HG03575 (cell line): ENCODE results near the gene TSC22D2.

Experiments
- ATAC-seq: cut with Tn5 transposase; IDR thresholded peaks from one replicate; pipeline ENCODE4 v1.9.1; 2021; ENCODE audit not compliant: unreplicated experiment, insufficient number of reproducible peaks, low FRiP score; ENCODE audit errors: extremely low read depth

Gene TSC22D2

DNA sequence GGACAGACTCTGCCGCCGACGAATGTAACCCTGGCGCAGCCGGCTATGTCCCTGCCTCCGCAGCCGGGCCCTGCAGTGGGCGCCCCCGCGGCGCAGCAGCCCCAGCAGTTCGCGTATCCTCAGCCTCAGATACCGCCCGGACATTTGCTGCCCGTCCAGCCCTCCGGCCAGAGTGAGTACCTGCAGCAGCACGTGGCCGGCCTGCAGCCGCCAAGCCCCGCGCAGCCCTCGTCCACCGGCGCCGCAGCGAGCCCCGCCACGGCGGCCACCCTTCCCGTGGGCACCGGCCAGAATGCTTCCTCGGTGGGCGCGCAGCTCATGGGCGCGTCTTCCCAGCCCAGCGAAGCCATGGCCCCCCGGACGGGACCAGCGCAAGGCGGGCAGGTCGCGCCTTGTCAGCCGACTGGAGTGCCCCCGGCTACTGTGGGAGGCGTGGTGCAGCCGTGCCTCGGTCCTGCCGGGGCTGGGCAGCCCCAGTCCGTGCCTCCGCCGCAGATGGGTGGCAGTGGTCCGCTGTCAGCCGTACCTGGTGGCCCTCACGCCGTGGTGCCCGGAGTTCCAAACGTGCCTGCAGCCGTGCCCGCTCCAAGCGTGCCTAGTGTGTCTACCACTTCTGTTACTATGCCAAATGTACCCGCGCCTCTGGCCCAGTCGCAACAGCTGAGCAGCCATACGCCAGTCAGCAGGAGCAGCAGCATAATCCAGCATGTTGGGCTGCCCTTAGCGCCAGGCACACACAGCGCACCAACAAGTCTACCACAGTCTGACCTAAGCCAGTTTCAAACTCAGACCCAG, 2.4 kb downstream of the TSC22D2 start:
- ATAC-seq = no peak

DNA sequence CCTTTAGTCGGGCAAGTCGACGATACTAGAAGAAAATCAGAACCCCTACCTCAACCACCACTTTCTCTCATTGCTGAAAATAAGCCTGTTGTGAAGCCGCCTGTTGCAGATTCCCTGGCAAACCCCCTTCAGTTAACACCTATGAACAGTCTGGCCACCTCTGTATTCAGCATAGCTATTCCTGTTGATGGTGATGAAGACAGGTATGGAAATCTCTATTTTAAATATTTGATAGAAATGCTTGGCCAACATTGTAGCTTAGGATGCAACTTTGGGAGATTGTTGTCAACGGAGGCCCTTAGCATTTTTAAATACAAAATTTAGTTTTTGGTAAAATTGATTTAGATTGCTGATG, 3.0 kb downstream of the TSC22D2 start:
- ATAC-seq = no peak

GRCh38 chr3:150411546-150411945, 3.4 kb downstream of the TSC22D2 start:
- no peak for ATAC-seq

DNA sequence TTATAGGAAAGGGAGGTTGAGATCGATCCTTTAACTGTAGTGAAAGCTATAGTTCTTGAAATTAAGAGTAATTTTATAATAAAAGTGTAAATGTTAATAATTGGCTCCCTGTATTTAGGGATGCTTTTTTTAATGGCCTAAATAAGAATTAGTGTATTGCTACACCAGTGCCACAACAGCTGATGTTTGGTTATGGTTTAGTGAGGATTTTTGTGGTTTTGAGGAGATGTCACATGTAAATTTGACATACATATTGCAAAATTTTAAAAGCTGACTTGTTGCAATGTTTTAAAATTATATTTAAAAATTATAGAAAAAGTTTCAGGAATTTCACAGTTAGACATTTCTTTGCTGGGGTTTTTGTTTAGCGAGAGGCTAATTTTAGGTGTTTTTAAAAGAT, 3.9 kb downstream of the TSC22D2 start:
- no peak for ATAC-seq

DNA sequence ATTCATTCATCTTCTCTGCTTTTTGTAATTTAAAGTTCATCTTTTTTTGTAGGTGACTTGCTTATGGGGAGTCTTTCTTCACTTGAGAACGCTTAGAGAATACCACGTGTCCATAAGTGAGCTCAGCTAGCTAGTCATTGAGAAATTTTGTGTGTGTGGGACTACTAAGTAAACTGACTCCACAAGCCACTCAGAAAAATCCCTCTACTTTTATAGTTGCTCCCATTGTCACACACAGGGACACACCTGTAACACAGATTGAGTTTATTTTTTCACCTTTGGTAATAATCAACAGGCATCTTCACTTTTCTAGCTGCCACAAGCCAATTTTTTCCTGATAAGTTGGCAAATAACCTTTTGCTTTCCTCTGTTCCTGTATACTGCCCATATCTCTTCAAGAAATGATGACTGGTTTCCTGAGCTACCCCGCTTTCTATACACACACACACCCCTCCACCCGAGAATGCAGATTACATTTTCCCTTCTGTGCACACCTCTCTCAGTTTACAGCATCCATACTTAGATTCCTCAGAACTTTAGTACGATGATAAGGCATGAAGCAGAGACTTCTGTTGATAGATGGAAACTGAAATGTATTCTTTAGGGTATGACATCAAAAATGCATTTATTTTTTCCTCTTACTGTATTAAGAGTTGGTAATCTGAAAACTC, 4.6 kb downstream of the TSC22D2 start:
- no peak for ATAC-seq

GRCh38 chr3:150414258-150414657, 6.2 kb downstream of the TSC22D2 start:
- no peak for ATAC-seq

- ATAC-seq = no peak
These were observed 6.9 kb downstream of the TSC22D2 start for GRCh38 chr3:150414959-150415358.

DNA sequence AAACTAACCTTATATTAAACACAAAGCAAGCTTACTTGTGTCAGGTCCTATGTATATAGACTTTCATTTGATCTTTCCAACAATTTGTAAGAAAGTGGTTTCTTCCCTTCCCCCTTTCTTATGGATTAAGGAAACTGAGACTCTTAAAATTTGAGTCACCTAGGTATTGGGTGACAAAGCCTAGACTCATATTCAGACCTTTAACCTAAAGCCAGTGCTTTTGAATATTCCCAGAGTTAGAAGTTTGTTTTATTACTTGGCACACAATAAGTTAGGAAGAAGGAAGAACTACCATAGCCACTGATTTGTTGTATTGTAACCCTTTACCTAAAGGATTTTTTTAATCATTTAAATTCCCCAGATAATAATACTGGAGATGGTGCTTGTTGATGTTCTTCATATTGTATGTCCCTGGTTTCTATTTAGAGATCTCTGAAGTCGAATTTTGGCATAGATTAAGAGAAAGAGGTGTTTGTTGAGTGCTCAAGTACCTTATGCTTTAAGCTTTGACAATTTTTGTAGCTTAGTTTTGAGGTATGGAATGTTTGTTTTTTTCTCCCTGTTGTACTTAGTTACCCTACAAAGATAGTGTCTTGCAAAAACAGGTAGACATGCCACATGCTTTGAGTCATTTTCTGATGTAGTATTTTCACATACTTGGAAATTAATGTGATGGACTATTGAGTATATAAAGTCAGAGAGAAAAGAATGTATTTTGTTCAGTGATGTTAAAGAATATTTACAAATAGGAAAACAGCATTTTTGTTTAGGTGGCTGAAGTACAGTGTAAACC, 11.2 kb downstream of the TSC22D2 start:
- no peak for ATAC-seq

- no peak for ATAC-seq
These were observed 11.9 kb downstream of the TSC22D2 start for GRCh38 chr3:150419959-150420358.

GRCh38 chr3:150421256-150421655, 13.2 kb downstream of the TSC22D2 start:
- no peak for ATAC-seq

GRCh38 chr3:150421799-150422548, 13.9 kb downstream of the TSC22D2 start:
- ATAC-seq = no peak

DNA sequence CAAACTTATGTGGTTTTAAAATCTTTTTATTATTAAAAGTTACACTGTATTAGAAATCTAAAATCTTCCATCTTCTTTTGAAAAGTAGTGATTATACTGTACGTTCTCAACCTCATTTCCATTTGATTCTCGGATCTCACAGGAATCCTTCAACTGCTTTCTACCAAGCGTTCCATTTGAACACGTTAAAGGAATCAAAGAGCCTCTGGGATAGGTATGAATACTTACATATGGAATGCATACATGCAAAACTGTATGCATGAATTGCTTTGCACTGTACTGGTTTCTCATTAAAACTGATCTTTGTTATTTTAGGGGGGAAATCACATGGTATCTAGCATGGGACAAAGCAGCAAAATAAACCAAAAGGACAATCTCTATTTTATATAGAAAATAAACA, 14.8 kb downstream of the TSC22D2 start:
- ATAC-seq = no peak

DNA sequence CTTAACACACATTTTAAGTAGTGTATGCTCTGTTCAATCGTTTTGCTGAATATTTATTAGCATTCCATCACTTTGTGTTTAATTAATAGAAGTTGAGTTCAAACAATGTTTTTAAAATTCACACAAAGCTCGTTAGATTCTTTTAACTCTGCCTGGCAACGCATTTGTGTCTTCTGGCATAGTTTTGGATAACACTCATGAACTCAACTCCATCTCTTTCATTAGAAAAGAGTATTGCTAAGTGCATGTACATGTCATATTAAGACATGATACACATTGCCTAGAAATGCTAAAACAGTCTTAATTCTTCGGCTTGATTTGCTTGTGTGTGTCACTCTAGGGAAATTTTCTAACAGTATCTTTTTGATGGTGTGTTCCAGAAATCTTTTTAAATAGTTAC, 15.7 kb downstream of the TSC22D2 start:
- ATAC-seq = no peak

- no peak for ATAC-seq
These were observed 18.2 kb downstream of the TSC22D2 start for GRCh38 chr3:150426292-150426691.

- no peak for ATAC-seq
These were observed 20.5 kb downstream of the TSC22D2 start for GRCh38 chr3:150428562-150428961.

DNA sequence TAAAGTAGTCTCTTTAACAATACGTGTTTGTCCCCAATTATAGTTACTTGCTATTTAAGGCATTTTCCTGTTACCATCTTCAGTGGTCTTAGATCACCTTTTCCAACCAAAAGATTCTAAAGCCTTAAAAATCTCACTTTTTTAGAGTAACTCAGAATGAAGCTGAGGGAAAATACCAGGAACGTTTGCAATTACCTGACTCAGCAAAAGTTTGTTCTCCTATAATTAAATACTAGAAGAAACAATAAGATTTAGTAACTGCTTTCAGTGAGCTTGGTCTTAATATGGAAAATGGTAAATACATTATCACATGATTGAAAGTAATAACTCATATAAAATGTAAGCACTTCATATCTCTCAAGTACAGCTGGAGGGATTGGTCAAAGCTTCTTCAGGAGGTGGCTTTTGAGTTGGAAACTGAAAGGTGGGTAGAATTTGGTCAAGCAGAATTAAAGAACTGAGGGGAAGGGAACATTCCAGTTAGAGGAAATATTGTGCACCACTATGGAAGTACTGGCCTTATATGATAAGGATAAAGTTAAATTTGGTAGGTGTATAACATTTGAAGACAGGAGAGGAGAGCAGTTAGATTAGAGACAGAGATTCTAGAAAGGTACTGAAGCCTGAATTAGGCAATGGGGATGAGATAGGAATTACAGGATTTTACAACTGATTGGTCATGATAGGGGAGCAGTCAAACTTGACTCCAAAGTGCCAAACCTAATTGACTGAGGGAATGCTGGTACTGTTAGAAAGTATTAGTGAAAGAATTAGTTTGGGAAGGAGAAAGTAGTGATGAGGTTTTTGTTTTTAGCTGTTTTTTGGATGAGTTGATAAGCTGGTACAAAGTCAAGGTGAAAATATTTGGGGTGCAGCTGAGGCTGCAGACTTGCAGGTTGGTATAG, 21.9 kb downstream of the TSC22D2 start:
- ATAC-seq = no peak

DNA sequence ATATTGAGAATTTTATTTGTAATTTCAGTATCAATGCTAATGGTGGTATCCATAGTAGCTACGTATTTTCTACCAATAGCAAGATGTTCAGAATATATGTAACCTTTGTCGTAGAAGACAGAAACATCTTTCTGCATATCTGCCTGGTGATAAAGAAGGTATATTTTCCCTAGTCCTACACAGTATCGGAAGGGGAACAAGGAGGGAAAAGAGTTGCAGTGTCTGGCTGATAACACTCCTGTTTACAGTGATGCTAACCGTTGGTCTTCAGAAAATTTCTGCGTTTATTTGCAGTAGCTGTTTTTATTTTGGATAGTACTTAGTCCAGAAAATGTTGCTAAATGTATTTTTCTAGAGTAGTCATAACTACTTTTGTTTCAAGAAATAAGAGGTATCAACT, 25.2 kb downstream of the TSC22D2 start:
- ATAC-seq = no peak

DNA sequence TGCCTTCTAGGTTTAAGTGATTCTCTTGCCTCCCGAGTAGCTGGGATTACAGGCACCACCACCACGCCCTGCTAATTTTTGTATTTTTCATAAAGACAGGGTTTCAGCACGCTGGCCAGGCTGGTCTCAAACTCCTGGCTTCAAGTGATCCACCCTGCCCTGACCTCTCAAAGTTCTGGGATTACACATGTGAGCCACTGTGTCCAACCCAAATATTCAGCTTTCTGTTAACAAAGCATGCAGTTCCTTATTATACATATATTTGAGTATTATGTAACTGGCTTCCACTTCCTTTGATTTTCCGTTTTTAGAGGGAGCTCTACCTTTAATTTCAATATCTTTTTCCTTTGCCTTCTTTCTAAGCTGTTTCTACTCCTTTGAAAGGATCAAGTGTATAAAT, 26.1 kb downstream of the TSC22D2 start:
- no peak for ATAC-seq
